Hippocampal formation (tissue), 2 donors: ENCODE measurements around the gene RHBDL2.
"Not testable (repeated sequence)": the region's sequence is repeated elsewhere in the genome, so short reads cannot be mapped to it uniquely, and the experiment has no call there.

Experiments used
- DNase-seq, 2 donors: peaks; one replicate each; lab custom pipeline; 2025; lab: John Stamatoyannopoulos, UW

The RHBDL2 gene

GRCh38 chr1:38941527-38942019 lies at the start of gene RHBDL2:
TSS of gene RHBDL2 (minus strand) at chr1:38941830. CDS start at chr1:38919212, 22,618 bp downstream.
- peak; percentile 62 to 67 for DNase-seq

GRCh38 chr1:38990738-38991637 lies 49.4 kb upstream of the RHBDL2 start, which contains the start of gene AKIRIN1:
TSS of gene AKIRIN1 (plus strand) at chr1:38991276. CDS start at chr1:38991381, 105 bp downstream.
- DNase-seq = peak; percentile 95 to 99

- DNase-seq = no peak
Measured at GRCh38 chr1:38990386-38990737, 48.7 kb upstream of the RHBDL2 start.

- no peak for DNase-seq
Measured at GRCh38 chr1:38989979-38990378, 48.3 kb upstream of the RHBDL2 start.

GRCh38 chr1:38979380-38979779 lies 37.8 kb upstream of the RHBDL2 start:
- DNase-seq = not testable (repeated sequence)

GRCh38 chr1:38978245-38978542 lies 36.6 kb upstream of the RHBDL2 start:
- not testable (repeated sequence) for DNase-seq

- not testable (repeated sequence) for DNase-seq
Measured at GRCh38 chr1:38977399-38978244, 36.0 kb upstream of the RHBDL2 start.

GRCh38 chr1:38973659-38974437 lies 32.2 kb upstream of the RHBDL2 start:
- DNase-seq = no peak

- not testable (repeated sequence) for DNase-seq
Measured at GRCh38 chr1:38973145-38973544, 31.5 kb upstream of the RHBDL2 start.

GRCh38 chr1:38964140-38964548 lies 22.5 kb upstream of the RHBDL2 start:
- DNase-seq = no peak

- no peak for DNase-seq
Measured at GRCh38 chr1:38962560-38962959, 20.9 kb upstream of the RHBDL2 start.

GRCh38 chr1:38962113-38962512 lies 20.5 kb upstream of the RHBDL2 start:
- DNase-seq = no peak

GRCh38 chr1:38958967-38959366 lies 17.3 kb upstream of the RHBDL2 start:
- DNase-seq = no peak

GRCh38 chr1:38953433-38953860 lies 11.8 kb upstream of the RHBDL2 start:
- DNase-seq = no peak

- no peak for DNase-seq
Measured at GRCh38 chr1:38950553-38950952, 8.9 kb upstream of the RHBDL2 start.

GRCh38 chr1:38944547-38944946 lies 2.9 kb upstream of the RHBDL2 start:
- DNase-seq = no peak

- no peak for DNase-seq
Measured at GRCh38 chr1:38942664-38943428, 1.2 kb upstream of the RHBDL2 start.

GRCh38 chr1:38941093-38941492 lies 537 bp downstream of the RHBDL2 start:
- no peak for DNase-seq

GRCh38 chr1:38940339-38941047 lies 1.1 kb downstream of the RHBDL2 start:
- no peak for DNase-seq

GRCh38 chr1:38938722-38939260 lies 2.8 kb downstream of the RHBDL2 start:
- DNase-seq = no peak
